Activated naive CD4-positive, alpha-beta T cell treated with anti-CD3 and anti-CD28 coated beads, Interleukin-2, amount 50 U/mL, for 16 hours (primary cell): ENCODE data around the gene LY9.

ENCODE experiments used
- DNase-seq: peaks from one replicate; pipeline ENCODE4 v3.0.0-alpha.2; 2020

LY9 gene

GRCh38 chr1:160806784-160807183 lies 10.8 kb downstream of the LY9 start:
- no peak for DNase-seq

DNA sequence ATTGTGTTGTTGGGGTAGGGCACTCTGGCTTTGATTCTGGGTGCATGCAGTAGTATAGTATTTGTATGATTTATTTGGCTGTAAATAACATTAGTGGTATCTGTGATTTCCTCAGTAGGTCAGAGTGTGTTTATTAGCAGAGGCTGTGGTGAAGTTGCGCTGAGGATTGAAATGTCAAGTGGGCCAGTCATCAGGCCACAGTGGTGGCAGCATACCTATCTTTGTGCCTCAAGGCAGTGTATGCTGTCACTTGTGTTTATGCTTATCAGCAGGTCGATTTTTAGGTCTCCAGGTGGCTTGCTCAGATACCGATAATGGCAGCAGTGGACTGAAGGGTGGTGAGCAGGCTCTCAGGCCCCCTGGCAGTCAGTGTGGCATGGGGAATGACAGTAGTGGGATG lies 11.3 kb downstream of the LY9 start:
- DNase-seq = no peak

- DNase-seq = no peak
Observed at GRCh38 chr1:160807738-160808137, 11.8 kb downstream of the LY9 start.

GRCh38 chr1:160808289-160808688 lies 12.3 kb downstream of the LY9 start:
- DNase-seq = no peak

DNA sequence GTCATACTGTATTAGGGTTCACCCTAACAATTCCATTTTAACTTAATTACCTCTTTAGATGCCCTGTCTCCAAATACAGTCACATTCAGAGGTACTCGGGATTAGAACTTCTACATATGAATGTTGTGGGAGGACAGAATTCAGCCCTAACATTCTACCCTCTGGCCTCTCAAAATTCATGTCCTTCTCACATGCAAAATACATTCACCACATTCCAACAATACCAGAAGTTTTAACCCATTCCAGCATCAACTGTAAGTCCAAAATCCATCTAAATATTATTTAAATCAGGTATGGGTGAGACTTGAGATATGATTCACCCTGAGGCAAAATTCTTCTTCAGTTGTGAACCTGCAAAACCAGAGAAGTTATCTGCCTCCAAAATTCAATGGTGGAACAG lies 14.5 kb downstream of the LY9 start:
- DNase-seq = no peak

GRCh38 chr1:160811147-160811546 lies 15.2 kb downstream of the LY9 start:
- DNase-seq = no peak

DNA sequence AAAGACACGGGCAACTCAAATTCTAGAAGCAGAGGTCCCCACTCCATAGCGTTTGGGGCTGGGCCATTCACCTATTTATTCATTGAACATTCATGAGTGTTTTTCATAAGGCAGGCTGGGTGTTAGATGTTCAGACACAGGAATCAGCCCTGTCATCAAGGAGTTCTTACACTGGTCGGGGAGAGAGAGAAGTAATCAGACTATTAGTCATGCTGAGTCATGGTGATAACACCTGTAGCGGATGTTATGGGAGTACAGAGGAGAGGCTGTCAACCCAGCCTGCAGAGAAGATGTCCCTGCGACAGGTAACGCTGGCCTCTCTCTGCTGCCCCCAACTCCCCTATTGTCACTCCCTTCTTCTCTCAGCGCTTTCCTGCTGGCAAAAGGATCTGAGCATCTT lies 17.2 kb downstream of the LY9 start:
- DNase-seq = no peak

DNA sequence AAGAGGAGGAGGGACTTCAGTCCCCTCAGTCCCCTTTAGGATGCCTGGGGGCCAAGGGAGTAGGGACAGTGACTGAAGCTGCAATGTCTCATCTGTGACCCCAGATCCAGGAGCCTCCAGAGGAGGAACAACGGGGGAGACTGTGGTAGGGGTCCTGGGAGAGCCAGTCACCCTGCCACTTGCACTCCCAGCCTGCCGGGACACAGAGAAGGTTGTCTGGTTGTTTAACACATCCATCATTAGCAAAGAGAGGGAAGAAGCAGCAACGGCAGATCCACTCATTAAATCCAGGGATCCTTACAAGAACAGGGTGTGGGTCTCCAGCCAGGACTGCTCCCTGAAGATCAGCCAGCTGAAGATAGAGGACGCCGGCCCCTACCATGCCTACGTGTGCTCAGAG lies 18.3 kb downstream of the LY9 start:
- DNase-seq = no peak

- DNase-seq = no peak
Observed at GRCh38 chr1:160814856-160815255, 18.9 kb downstream of the LY9 start.

- no peak for DNase-seq
Observed at GRCh38 chr1:160818207-160818937, 22.4 kb downstream of the LY9 start.

DNA sequence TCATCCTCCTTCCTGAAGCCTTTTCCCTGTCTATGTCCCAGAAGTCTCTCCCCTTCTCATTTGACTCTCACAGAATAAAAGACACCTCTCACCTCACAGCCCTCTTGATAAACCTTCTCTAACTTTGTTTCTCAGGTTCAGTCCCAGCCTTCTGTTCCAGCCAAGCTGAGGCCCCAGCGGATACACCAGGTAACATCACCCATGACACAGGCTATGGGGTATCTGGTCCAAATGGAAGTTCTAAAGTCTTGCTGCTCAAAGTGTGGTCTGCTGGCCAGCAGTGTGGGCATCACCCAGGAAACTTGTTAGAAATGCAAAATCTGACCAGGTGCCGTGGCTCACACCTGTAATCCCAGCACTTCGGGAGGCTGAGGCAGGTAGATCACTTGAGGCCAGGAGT lies 23.2 kb downstream of the LY9 start:
- no peak for DNase-seq

GRCh38 chr1:160821627-160822026 lies 25.7 kb downstream of the LY9 start:
- DNase-seq = no peak

- no peak for DNase-seq
Observed at GRCh38 chr1:160823296-160823695, 27.3 kb downstream of the LY9 start.

DNA sequence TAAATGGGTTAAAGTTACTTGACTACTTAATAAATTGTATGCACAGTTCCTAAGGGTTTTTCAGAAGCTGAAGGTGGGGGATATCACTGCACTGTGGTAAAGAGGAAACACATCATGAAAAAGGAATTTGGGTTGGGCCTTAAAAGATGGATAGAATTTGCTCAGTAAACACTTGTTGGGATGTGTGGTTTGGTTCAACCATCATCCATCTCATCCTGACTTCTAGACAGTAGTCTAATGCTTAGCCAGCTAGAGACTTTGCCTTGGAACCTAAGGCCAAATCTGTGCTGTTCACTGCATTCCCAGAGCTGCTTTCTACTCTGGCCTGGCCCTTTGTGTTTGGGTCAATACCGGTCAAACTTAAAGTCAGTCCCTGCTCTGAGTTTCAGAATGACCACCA lies 30.6 kb downstream of the LY9 start:
- DNase-seq = no peak

- no peak for DNase-seq
Observed at GRCh38 chr1:160827418-160827817, 31.4 kb downstream of the LY9 start.

GRCh38 chr1:160829766-160830165 lies 33.8 kb downstream of the LY9 start:
- no peak for DNase-seq

GRCh38 chr1:160830321-160831153 lies 34.6 kb downstream of the LY9 start:
- DNase-seq = peak; percentile 82

DNA sequence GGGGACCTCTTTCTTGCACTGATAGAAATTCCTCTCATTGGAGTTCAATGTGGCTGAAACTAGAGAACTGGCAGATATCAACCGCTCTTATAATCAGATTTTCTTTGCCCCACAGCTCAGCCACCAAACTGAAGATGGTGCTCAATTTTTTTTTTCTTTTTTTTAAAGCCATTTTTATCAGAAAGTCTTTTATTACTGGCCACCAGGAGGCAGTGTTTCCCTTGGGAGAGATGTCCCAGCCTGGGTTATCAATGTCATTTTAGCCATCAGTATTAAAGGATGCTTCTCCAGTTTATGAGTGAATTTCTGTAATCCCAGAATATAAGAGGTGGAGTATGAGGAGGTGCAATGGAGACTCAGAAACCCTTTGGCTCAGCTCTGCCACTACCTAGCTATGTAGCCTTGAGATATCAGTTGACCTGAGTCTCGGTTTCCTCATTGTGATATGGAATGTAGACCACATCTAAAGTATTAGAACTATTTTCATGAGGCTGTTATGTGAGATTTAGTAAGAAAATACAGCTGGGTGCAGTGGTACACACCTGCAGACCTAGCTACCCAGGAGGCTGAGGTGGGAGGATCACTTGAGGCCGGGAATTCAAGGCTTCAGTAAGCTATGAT lies 39.1 kb downstream of the LY9 start:
- DNase-seq = peak; percentile 38

- no peak for DNase-seq
Observed at GRCh38 chr1:160835751-160836150, 39.8 kb downstream of the LY9 start.

DNA sequence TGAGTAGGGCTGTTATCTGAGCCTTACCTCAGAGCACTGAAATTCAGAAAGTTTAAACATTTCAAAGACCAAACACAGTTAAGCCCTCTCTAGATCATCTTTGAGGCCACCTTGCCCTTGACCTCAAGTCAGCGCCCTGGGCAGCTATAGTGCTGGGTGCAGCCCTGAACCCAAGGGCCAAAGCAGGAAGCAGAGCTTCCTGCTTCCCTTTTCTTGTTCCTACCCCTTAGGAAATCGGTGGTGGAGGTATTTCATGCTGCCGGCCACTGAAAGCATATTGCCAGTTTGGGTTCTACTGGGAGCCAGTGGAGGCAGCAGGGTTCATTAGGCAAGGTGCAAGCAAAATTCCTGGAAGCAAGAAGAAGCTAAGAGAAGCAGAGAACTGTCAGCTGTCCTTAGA lies 40.6 kb downstream of the LY9 start:
- DNase-seq = no peak

DNA sequence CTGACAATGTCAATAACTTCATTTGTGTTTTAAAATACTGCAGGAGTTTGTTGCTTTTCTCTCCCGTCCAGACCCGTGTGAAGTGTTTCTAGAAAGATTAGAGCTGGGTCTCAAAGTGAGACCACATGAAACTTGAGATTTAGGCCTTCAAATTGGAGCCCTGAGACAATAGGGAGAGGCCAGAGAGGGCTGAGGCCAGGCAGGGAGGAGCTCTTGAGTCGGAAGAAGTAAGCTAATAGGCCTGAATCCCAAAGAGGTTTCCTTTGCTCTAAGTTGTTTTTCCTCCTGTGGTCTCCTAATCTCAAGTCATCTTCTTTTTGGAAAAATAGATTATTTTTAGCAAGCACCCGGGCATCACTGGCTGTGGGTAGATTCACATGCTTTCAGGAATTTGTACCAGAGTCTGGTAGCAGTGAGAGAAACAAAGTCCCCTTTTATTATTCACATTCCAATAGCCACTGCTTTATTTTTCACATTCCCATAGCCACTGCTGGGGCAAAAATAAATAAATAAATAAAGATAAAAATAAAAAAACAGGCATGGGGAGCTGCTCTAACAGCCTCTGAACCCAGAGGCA lies 41.1 kb downstream of the LY9 start:
- no peak for DNase-seq

DNA sequence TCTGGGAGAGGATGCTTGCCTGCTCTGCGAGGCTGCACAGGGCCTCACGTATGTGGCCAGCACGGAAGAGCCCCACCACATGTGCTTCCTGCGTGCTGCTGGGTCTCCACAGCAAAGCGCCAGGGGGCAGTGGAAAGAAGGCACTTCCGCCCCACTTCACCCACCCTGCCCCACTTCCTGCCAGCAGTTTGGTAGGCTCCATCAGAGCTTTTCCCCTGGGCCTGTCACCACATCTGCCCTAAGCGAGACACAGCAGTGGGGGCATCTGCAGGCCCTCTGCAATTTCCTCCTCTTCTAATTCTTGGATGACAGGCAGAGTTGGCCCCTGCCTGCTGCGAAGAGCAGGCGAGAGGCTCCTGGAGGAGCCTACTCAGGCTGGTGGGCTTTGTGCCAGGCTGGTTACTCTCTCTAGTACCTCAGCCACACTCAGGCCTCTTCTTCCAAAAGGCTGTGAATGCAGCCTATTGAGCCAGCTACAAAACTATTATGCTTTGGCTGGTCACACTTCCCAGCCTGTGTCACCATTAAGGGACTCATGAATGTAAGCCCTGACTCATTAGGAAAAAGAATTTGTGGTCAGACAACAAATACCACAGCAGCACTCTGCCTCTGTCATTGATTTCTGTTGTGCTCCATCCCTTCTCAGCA lies 41.7 kb downstream of the LY9 start:
- DNase-seq = peak; percentile 75

DNA sequence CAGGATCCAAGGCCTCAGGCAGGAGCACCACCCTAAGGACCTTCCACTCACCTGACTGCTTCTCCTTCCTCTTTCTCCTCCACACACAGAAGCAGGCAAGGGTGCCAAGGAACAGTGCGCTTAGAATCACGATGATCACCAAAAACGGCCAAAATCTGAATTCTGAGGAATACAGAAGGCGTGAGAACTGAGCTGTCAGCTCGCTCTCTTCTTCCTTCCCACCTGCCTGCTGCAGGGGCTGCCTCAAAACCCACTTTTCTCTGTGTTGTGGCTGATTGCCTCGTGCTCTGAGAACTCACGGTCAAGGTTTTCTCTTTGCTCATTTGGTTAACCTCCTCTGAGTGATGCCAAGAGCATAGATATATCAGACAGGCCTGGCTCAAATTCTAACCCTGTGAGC lies 42.9 kb downstream of the LY9 start:
- no peak for DNase-seq
